Activated CD8-positive, alpha-beta memory T cell treated with anti-CD3 and anti-CD28 coated beads, Interleukin-2, amount 50 U/mL, for 1 hour (primary cell): ENCODE results near the gene EID2.
A peak's percentile ranks its signal among the peaks of the same experiment; 100 is the strongest.

Experiments
- DNase-seq: peaks from one replicate; pipeline ENCODE4 v3.0.0-alpha.2; 2020; ENCODE audit errors: extremely low read depth

The EID2 gene

GRCh38 chr19:39533791-39534190, 6.2 kb downstream of the EID2 start:
- DNase-seq = no peak

DNA sequence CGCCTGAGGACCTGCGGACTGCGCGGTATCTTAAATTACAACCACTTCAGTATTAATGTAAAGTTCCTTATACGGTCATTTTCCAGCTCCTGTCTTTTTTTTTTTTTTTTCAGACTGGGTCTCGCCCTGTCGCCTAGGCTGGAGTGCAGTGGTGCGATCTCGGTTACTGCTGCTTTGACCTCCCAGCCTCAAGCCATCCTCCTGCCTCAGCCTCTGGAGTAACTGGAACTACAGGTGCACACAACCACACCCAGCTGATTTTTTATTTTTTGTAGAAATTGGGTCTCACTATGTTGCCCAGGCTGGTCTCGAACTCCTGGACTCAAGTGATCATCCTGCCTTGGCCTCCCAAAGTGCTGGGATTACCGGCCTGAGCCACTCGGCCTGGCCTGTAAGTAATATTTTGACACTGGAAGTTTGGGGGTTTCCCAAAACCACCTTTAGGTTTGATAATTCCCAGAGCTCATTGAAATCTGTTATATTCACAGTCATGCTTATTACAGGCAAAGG, 6.9 kb downstream of the EID2 start:
- DNase-seq = no peak

GRCh38 chr19:39532233-39533002, 7.5 kb downstream of the EID2 start, which contains the start of gene EID2B:
Gene EID2B (minus strand): TSS chr19:39532852. CDS start chr19:39532802, 50 bp downstream.
- DNase-seq = peak; percentile 90

- DNase-seq = no peak
Measured at GRCh38 chr19:39531834-39532232, 8.1 kb downstream of the EID2 start.

- DNase-seq = no peak
Measured at GRCh38 chr19:39525205-39525604, 14.8 kb downstream of the EID2 start.

GRCh38 chr19:39524495-39524894, 15.5 kb downstream of the EID2 start:
- no peak for DNase-seq

- DNase-seq = no peak
Measured at GRCh38 chr19:39520541-39521484, 19.1 kb downstream of the EID2 start.

GRCh38 chr19:39518975-39519374, 21.0 kb downstream of the EID2 start:
- no peak for DNase-seq

GRCh38 chr19:39518458-39518857, 21.5 kb downstream of the EID2 start:
- DNase-seq = no peak

DNA sequence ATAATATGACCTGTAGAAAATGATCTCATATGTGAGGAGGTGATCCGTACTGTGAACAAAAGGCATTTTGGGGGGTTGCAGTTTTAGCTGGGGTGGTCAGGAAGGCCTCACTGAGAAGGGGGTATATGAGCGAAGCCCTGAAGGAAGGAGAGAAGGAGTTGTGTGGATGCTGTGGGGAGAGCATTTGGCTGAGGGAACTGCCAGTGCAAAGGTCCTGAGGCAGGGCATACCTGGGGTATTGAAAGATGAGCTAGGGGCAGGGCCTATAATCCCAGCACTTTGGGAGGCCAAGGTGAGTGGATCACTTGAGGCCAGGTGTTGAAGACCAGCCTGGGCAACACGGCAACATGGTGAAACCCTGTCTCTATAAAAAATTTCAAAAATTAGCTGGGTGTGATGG, 22.5 kb downstream of the EID2 start:
- no peak for DNase-seq

GRCh38 chr19:39516270-39516669, 23.7 kb downstream of the EID2 start:
- DNase-seq = no peak

DNA sequence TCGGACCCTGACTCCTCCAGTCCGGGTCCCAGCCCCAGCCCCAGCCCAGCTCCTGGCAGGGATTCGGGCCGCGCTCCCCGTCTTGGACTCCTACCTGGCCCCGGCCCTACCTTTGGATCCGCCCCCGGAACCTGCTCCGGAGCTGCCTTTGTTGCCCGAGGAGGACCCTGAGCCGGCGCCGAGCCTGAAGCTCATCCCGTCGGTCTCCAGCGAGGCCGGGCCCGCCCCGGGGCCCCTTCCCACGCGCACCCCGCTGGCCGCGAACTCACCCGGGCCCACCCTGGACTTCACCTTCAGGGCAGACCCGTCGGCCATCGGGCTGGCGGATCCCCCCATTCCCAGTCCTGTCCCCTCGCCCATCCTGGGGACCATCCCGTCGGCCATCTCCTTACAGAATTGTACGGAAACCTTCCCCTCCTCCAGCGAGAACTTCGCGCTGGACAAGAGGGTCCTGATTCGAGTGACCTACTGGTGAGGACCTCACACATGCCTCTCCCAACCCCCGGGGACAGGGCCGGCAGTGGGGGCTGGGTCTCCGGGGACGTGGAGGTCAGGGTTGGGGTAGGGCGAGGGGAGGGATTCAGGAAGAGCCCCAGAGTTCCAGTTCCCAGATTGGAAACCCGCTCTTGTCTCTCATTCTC, 24.3 kb downstream of the EID2 start:
- no peak for DNase-seq

DNA sequence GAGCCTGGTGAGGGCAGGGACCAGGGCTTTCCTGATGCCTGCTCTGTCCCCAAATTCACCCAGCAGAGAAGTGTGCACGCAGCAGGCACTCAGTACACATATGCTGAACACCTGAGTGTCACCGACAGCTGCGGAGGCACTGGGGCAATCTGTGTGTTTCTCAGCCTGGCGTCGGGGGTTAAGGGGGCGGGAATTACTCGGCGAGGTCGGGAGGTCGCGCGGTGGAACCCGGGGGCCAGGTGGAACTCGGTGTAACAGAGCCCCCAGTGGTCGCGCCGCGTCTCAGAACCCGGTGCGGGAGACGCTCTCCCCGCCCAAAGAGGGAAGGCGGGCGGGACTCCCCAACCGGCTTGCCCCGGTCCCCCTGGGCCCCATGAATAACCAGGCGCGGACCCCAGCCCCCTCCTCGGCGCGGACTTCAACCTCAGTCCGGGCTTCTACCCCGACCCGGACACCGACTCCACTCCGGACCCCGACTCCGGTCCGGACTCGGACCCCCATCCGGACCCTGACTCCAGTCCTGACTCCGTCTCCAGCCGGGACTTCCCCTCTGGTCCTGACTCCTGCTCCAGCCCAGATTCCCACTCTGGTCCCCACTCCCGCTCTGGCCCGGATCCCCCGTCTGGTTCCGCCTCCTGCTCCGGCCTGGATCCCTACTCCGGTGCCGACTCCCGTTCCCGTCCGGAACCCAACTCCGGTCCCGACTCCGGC, 25.0 kb downstream of the EID2 start, which contains the start of gene SELENOV:
TSS of gene SELENOV (plus strand) at position 300 of the 711 bp plus-strand sequence. CDS start at position 374, 74 bp downstream.
- DNase-seq = no peak

DNA sequence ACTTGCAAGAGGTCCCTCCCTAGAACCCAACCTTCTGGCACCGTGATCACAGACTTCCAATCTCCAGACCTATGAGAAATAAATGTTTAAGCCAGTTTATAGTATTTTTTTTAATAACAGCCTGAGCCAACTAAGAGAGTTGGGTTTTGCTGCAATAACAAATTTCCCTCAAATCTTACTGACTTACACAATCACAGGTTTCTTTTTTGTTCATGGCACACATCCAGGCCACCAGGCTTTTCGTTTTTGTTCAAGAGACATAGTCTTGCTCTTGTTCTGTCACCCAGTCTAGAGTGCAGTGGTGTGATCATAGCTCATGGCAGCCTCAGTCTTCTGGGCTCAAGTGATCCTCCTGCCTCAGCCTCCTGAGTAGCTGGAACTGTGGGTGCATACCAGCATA, 27.0 kb downstream of the EID2 start:
- no peak for DNase-seq

DNA sequence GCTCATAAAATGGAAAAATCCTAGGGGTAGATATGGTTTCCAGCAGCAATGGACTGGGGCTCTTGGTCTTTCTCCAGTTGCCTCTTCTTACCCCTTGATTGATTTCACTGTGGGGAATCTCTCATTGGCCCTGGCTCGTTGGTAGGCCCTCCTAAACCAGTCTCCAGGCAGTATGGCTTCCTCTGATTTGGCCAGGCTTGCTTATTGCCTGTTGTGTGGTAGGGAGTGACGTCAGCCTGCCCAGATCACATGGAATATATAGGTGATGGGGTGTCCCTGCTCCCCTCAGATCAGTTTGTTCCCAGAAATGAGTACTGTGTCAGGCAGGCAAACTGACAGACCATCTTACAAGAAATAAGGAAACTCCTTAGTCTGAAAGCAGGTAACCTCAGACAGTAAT, 30.7 kb downstream of the EID2 start:
- no peak for DNase-seq

DNA sequence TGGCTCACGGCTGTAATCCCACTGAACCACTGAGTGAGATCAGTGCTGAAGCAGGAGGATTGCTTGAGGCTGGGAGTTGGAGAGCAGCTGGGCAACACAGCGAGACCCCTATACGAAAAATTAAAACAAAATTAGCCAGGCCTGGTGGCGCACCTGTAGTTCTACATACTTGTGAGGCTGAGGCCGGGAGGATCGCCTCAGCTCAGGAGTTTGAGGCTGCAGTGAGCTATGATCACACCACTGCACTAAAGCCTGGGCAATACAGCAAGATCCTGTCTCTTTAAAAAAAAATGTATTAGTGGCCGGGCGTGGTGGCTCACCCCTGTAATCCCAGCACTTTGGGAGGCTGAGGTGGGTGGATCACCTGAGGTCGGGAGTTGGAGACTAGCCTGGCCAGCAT, 31.3 kb downstream of the EID2 start:
- no peak for DNase-seq

- DNase-seq = no peak
Measured at GRCh38 chr19:39507715-39508364, 32.1 kb downstream of the EID2 start.

GRCh38 chr19:39506944-39507714, 32.8 kb downstream of the EID2 start:
- DNase-seq = no peak

DNA sequence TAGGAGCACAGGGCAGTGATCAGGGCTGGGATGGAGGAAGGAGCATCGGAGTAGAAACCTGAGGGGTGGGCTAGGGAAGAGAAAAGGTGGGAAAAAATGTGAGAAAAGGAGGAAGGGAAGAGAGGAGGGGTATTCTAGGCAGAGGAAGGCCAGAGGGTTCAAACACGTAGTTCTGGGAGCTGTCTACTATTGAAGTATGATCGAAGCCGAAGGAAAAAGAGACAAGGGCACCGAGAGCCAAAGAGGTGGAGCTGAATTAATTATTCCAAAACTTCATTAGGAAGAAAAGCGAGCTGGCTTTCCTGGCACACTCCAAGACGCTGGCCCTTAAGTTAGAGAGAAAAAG, 33.4 kb downstream of the EID2 start:
- DNase-seq = no peak
